NCI-H1417 treated with DMSO at 0.1 percent for 48 hours (cell line): Measurements from ENCODE around the gene LAMA3.
A peak's percentile ranks its signal among the peaks of the same experiment; 100 is the strongest.

Source experiments
- DNase-seq: peaks from one replicate; lab custom pipeline; 2025; lab: John Stamatoyannopoulos, UW

The LAMA3 gene

DNA sequence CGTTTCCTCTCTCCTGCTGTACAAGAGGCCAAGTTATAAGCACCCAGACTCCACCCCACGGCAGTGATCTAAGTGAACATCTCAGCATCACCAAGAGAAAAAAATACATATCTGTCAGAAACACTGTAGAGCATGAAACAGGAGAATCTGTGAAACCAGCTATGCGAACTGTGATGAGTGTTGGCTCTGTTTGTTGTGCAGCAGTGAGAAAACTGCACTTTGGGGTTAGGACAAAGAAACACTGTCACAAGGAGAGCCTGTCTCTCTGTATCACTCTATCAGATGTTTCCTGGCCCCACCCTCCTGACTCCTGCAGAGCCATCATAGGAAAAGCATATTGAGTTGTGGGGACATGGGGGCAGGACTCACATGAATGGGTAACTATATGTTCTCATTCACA, 87.1 kb downstream of the LAMA3 start:
- DNase-seq, result no peak

DNA sequence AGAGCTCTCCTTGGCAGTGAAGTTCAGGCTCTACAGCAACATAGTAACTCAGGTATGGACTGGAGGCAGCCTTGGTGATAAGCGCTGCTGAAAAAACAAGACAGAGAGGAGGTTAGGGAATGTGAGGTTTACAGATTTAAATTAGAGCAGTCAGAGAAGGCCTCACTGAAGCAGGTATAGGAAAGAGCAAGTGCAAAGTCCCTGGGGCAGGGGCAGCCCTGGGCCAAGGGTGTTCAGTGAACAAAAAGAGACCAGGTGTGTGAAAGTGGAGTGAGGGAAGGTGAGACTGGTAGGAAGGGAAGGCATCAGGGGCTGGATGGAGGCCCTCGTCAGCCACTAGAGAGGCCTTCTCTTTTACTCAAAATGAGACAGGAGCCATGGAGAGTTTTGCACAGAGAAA, 89.6 kb downstream of the LAMA3 start:
- no peak for DNase-seq

- DNase-seq, result no peak
Observed at GRCh38 chr18:23779696-23780303, 90.5 kb downstream of the LAMA3 start.

GRCh38 chr18:23784832-23785245, 95.6 kb downstream of the LAMA3 start:
- DNase-seq, result no peak

GRCh38 chr18:23793051-23793450, 103.8 kb downstream of the LAMA3 start:
- DNase-seq, result no peak

DNA sequence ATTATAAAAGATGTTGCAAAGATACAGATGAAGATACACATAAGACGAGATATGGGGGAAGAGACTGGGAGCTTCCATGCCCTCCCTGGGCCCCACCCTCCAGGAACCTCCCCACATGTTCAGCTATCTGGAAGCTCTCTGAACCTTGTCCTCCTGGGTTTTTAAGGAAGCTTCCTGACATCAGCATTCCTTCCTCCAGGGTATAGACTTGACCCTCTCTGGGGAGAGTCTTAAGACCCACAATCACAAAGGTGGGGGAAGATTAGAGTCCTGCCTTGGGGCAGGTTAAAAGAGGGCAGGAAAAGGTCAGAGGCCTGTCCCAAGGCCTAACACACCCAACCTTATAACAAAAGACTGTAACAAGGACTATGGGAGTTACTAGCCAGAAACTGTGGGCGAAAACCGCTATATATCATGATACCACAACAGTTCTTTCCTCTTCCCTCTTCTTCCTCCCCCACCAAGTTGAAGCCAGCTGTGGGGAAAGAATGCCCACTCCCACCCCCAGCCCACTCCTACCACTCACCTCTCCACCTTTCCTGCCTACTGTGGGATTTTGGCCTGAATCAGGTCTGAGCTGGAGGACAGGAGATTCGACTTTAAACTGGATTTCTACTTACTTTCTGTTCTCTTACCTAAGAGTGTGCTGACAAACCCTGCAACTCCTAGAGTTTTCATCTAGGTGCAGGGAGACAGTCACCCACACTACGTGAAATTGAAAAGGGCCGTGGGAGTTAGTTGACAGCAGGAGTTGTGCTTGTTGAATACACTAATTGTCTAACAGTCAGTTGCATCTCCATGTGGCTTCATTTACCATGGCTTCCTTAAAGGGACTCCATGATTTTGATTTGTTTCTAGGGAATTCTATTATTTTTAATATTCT, 105.0 kb downstream of the LAMA3 start:
- DNase-seq, result no peak

GRCh38 chr18:23798249-23798648, 109.0 kb downstream of the LAMA3 start:
- DNase-seq, result no peak

DNA sequence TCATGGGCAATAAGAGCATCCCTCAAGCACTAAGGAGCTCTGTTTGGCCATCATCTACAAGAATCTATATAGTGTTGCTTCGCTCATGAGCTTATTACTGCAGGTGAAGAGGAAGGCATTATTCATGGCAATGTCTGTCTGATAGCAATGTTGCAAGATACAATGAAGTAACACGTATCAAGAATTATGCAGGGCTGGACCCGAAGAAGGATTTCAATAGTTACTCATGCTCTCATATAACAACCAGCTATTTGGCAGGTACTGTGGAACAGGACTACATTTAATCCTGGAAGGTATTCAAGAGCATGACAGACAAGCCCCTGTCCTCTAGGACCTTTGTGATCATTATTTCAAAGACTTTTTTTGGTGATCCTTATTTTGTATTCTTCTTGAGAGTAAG, 109.6 kb downstream of the LAMA3 start:
- no peak for DNase-seq

DNA sequence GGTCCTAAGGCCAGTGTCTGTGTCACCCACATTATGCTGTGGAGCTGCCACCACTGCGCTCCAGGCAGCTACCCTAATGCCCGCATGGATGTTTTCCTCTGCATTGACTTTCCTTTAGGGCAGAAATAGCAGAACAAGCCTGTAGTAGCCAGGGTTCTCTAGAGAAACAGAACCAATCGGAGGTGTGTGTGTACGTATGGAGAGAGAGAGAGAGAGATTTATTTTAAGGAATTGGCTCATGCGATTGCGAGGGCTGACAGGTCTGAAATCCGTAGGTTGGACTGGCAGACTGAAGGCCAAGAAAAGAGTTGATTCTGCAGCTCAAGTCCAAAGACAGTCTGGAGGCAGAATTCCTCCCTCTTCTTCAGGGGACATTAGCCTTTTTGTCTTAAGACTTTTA, 110.3 kb downstream of the LAMA3 start:
- no peak for DNase-seq

- no peak for DNase-seq
Observed at GRCh38 chr18:23800902-23801301, 111.6 kb downstream of the LAMA3 start.

- no peak for DNase-seq
Observed at GRCh38 chr18:23802817-23803216, 113.6 kb downstream of the LAMA3 start.

DNA sequence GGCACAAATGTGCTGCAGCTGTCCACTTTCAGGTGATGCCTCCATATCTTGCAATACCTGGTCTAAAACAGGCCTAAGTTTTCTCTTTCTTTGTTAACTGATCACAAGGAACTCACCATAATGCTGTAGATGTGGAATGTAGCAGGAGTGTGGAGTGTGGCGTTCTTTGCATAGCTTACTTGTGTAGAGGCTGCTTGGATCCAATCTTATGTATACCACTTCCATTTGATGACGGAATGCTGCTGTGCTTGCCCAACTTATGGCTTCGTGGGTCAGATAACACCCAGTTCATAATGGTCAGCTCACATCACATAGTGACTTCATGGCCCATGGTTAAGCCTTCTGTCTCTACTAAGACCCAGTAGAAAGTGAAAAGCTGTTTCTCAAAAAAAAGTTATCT, 114.5 kb downstream of the LAMA3 start:
- no peak for DNase-seq

DNA sequence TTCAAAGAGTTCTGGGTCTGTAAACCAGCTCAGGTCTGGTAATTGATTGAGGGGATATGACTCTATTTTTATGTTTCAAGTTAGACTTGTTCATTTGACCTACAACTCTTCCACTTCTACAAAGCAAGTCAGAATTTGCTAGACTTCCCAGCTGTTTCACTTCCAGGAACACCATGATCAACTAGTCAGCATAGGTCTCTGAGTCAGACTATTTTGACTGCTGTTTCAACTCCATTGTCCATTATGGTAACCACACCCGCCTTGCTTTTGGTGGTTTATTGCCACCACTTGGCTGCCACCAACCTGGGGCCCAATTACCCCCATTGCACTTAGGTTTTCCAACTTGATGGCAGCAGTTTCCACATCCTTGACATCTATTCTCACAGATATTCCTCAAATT, 116.6 kb downstream of the LAMA3 start:
- DNase-seq, result no peak

DNA sequence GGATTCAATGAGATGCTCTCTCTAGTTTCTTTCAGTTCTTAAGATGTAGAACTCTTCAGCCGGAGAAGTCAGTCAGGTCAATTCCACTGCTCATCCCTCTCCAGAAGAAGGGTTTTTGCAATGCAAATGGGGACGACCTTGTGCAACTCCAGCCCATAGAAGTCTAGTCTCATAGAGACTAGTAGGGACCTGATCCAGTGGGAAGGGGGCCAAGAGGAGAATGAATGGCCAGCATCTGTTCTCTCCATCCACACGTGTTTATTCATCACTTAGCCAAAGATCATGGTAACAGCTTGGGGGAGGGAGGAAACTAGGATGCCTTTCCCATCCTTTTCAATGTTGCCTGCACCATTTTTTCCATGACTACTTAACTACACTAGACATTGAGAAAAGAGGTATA, 120.2 kb downstream of the LAMA3 start:
- DNase-seq, result no peak

GRCh38 chr18:23810396-23810795, 121.1 kb downstream of the LAMA3 start:
- DNase-seq, result no peak

DNA sequence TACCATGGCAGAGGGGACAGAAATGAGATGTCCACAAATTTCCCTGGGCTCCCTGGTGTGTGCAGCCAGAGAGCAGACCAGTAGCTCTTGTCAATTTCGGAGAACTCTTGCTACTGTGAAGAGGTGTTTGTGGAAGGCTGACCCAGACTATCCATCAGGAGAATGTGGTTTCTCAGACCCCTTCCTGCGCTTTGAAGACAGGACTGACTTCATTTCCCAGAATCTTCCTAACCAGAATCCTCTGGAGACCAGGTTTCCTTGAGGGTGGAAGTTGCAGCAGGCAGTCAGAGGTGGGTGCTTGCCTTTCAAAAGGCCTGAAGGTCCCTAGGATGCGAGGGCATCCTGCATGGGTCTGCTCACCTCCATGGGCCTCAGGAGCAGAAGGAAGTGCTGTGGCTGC, 121.9 kb downstream of the LAMA3 start:
- DNase-seq, result no peak

DNA sequence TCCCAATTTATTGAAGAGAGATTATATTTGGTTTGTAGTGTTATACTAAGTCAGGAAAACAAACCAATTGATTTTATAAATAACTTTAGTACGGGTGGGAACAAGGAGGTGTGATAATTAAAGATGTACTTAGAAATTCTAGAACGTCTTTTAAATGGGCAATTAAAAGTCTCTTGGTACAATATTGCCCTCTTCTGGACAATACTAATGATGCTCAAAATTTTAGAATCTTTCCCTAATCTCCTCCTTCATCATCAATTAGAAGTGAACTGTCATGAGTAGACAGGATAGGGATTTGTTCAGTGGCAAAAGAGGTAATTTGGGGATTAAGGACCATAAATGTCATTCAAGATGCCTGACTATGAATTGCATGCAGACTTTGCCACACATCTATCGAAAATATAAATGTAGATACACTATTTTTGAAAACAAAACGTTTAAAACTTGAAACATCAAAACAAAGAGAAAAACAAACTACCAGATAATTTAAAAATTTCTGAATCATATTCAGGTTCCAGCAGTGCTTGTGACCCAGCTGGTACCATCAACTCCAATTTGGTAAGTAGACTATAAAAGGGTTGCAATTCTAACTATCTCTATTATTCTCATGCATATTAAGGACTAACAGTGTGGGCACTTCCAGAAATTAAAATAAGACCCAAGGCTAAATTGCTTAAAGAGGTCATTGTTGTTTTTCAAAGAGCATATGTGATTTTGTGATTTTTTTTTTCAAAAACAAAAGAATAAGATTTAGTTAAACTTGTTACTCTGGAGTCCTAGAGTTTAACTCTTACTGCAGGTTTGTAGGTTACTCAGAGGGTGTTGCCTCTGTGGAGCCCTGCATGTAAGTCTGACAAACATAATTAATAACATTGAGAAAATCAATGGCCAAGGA, 123.5 kb downstream of the LAMA3 start:
- DNase-seq, result peak; percentile 33

DNA sequence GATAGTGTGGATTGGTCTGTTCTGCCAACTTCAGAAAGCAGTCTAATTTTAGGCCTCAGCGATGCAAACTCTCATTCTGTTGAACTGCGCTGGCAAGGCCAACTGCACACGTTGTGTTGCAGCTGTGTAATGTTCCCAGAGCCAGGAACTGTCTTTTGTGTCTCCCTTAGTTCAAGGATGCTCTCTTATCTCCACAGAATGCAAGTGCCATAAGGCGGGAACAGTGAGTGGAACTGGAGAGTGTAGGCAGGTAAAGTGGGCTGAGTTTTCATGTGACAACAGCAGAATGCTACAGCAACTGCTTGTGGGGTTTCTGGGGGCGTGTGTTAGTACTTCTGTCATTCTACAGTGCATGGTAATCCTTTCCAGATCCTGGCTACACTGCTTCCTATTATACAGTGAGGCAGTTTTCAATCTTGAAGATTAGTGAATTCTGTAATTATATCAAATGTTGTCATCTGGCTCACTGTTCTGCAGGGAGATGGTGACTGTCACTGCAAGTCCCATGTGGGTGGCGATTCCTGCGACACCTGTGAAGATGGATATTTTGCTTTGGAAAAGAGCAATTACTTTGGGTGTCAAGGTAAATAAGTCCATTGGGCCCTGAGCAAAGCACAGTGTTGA, 125.8 kb downstream of the LAMA3 start:
- no peak for DNase-seq

DNA sequence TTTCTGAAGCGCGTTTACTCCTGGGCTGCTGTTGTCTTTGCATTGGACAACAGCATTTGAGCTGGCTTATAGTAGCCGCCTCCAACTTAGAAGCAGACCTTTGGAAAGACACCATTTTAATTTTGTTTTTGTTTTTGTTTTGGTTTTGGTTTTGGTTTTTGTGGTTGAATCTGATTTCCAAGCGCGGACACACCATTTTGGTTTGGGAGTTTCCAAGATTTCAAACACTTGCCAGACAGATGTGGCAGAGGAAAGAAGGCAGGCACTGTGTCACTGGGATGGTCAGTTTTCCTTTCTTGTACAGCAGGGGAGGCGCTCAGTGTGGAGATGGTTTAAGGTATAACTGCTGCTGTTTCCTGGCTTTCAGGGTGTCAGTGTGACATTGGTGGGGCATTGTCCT, 126.8 kb downstream of the LAMA3 start:
- DNase-seq, result no peak

DNA sequence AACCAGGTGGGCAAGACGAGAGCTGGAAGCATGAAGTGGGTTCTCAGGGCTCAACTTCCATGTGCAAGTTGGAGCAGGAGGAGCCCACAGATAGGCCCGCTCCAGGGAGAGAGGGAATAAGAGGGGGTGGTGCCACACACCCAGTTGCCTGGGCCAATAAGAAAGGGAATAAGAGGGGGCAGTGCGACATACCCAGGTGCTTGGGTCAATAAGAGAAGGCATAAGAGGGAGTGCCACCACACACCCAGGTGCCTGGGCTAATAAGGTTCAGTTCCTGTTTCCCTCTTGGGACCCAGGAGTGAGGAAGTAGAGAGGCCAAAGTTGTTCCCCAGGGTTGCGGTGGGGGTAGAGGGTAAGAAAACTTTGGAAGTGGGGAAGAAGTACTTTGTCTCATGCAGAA, 127.5 kb downstream of the LAMA3 start:
- DNase-seq, result no peak

DNA sequence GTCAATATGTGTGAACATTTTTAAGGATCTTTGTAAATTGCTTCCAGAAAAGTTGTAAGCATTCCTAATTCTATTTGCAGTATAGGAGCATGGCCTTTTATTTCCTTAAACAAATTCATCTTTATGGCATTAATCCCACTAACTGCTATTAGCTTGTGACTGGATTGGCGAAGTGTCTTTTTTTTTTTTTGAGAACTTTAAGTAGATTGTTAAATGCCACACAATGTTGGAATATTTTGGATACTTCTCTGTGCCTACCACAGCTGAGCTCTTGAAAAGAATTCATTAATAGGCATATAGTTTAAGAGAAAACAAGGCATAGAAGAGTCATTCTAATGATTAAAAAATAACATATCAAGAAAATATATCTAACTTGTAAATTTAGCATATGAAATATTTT, 129.7 kb downstream of the LAMA3 start:
- DNase-seq, result no peak
